GM19328 (cell line): Measurements from ENCODE around the gene OSBPL3.
"Not testable (repeated sequence)": the region's sequence is repeated elsewhere in the genome, so short reads cannot be mapped to it uniquely, and the experiment has no call there.

ENCODE experiments used
- ATAC-seq: cut with Tn5 transposase; IDR thresholded peaks from one replicate; pipeline ENCODE4 v1.9.1; 2021; ENCODE audit warnings: mild to moderate bottlenecking, moderate library complexity; ENCODE audit not compliant: unreplicated experiment

Gene OSBPL3

GRCh38 chr7:24812305-24812945 lies 167.6 kb downstream of the OSBPL3 start:
- no peak for ATAC-seq

- no peak for ATAC-seq
Measured at GRCh38 chr7:24808518-24808917, 171.5 kb downstream of the OSBPL3 start.

GRCh38 chr7:24802300-24802699 lies 177.7 kb downstream of the OSBPL3 start:
- no peak for ATAC-seq

- ATAC-seq, result no peak
Measured at GRCh38 chr7:24801883-24802282, 178.1 kb downstream of the OSBPL3 start.

- no peak for ATAC-seq
Measured at GRCh38 chr7:24800667-24801066, 179.3 kb downstream of the OSBPL3 start.

- no peak for ATAC-seq
Measured at GRCh38 chr7:24800073-24800472, 179.9 kb downstream of the OSBPL3 start.

GRCh38 chr7:24799506-24799905 lies 180.5 kb downstream of the OSBPL3 start:
- ATAC-seq, result no peak

- ATAC-seq, result no peak
Measured at GRCh38 chr7:24798261-24798660, 181.7 kb downstream of the OSBPL3 start.

GRCh38 chr7:24797270-24797669 lies 182.7 kb downstream of the OSBPL3 start:
- no peak for ATAC-seq

- ATAC-seq, result no peak
Measured at GRCh38 chr7:24795407-24795767, 184.6 kb downstream of the OSBPL3 start.

GRCh38 chr7:24794751-24795406 lies 185.1 kb downstream of the OSBPL3 start:
- not testable (repeated sequence) for ATAC-seq

- ATAC-seq, result no peak
Measured at GRCh38 chr7:24793982-24794648, 185.9 kb downstream of the OSBPL3 start.

- ATAC-seq, result no peak
Measured at GRCh38 chr7:24788961-24789576, 190.9 kb downstream of the OSBPL3 start.

GRCh38 chr7:24788075-24788474 lies 191.9 kb downstream of the OSBPL3 start:
- no peak for ATAC-seq

GRCh38 chr7:24786941-24787340 lies 193.0 kb downstream of the OSBPL3 start:
- no peak for ATAC-seq

- no peak for ATAC-seq
Measured at GRCh38 chr7:24786306-24786705, 193.7 kb downstream of the OSBPL3 start.

- no peak for ATAC-seq
Measured at GRCh38 chr7:24784277-24784676, 195.7 kb downstream of the OSBPL3 start.

- ATAC-seq, result no peak
Measured at GRCh38 chr7:24783698-24784097, 196.3 kb downstream of the OSBPL3 start.

GRCh38 chr7:24781106-24781505 lies 198.9 kb downstream of the OSBPL3 start:
- ATAC-seq, result no peak

- ATAC-seq, result no peak
Measured at GRCh38 chr7:24779283-24779655, 200.7 kb downstream of the OSBPL3 start.

- peak; percentile 39 for ATAC-seq
Measured at GRCh38 chr7:24778543-24779282, 201.3 kb downstream of the OSBPL3 start.
